Smooth muscle cell (in vitro differentiated cells): ENCODE results near the gene BIRC6. TPM values are rescaled to one million over a fixed set of nuclear protein-coding genes. Genes with fewer than 3 reads are reported as not detected.

Experiments
- DNase-seq: peaks from one replicate; lab custom pipeline; 2025; ENCODE audit not compliant: unreplicated experiment; lab: John Stamatoyannopoulos, UW
- H2AFZ ChIP-seq: fragments of 200-600 bp; sonication (generic); 2 replicates; pipeline ENCODE4 v1.6.0; 2016; ENCODE audit warnings: antibody characterized with exemption, low read depth, mild to moderate bottlenecking
- H3F3A ChIP-seq: fragments of 200-600 bp; sonication (generic); 2 replicates; pipeline ENCODE4 v1.6.0; 2017; ENCODE audit warnings: antibody characterized with exemption, low read depth
- H3K27ac ChIP-seq: fragments of 200-600 bp; sonication (generic); 2 replicates; pipeline ENCODE4 v1.5.1; 2016; ENCODE audit warnings: low read depth, mild to moderate bottlenecking
- H3K27me3 ChIP-seq: fragments of 200-600 bp; sonication (generic); 2 replicates; pipeline ENCODE4 v1.6.1; 2016; ENCODE audit warnings: low read depth, mild to moderate bottlenecking
- H3K36me3 ChIP-seq: fragments of 200-600 bp; sonication (generic); 2 replicates; pipeline ENCODE4 v1.5.1; 2016; ENCODE audit warnings: low read depth
- H3K4me1 ChIP-seq: fragments of 200-600 bp; sonication (generic); 2 replicates; pipeline ENCODE4 v1.5.1; 2016; ENCODE audit warnings: low read depth
- H3K4me2 ChIP-seq: fragments of 200-600 bp; sonication (generic); 2 replicates; pipeline ENCODE4 v1.6.0; 2016; ENCODE audit warnings: mild to moderate bottlenecking
- H3K4me3 ChIP-seq: fragments of 200-600 bp; sonication (generic); 2 replicates; pipeline ENCODE4 v1.5.1; 2016; ENCODE audit warnings: mild to moderate bottlenecking
- H3K79me2 ChIP-seq: fragments of 200-600 bp; sonication (generic); 2 replicates; pipeline ENCODE4 v1.6.0; 2016; ENCODE audit warnings: low read depth, mild to moderate bottlenecking
- H3K9ac ChIP-seq: fragments of 200-600 bp; sonication (generic); 2 replicates; pipeline ENCODE4 v1.6.0; 2016; ENCODE audit warnings: low read depth
- H3K9me3 ChIP-seq: fragments of 200-600 bp; sonication (generic); replicated peaks from 2 replicates; pipeline ENCODE4 v1.5.1; 2016; ENCODE audit warnings: low read depth
- H4K20me1 ChIP-seq: fragments of 200-600 bp; sonication (generic); 2 replicates; pipeline ENCODE4 v1.6.0; 2016; ENCODE audit warnings: low read depth
- WGBS: methylation state at CpG from one replicate; pipeline ENCODE4 v1.1.7; 2016; ENCODE audit warnings: low lambda C conversion rate; 5-methylcytosine and 5-hydroxymethylcytosine counted together
- polyA plus RNA-seq: library from polyadenylated mRNA; unstranded; fragments of >200 nt; fragmentation: Nextera tagmentation; extraction: Ambion mirVana; gene quantifications from 2 replicates; pipeline ENCODE4 v1.2.1, GENCODE V29; 2016
- total RNA-seq: library from RNA; depleted of rRNA; stranded (reverse); fragments of >200 nt; gene quantifications from 2 replicates; pipeline ENCODE4 v1.2.3, GENCODE V29; 2014
- TF ChIP-seq, protein P1 (sequence below): fragments of 200-600 bp; sonication (generic); IDR thresholded peaks from 2 replicates; pipeline ENCODE4 v1.5.1; 2017; ENCODE audit warnings: borderline replicate concordance, mild to moderate bottlenecking, antibody characterized with exemption; ENCODE audit not compliant: insufficient read depth, poor library complexity, severe bottlenecking

The BIRC6 gene
- total and polyA plus RNA-seq, 2 experiments from 2014 or later: 12.4 to 79.8 TPM

- Histone ChIP-seq H3K4me1 (no peaks in the 10 kb centered on the region), H3K36me3 (peaks cover 4% of the 10 kb centered on the region), H3K4me2 (no peak overlapping the region), H3K9ac (no peak overlapping the region), H3K4me3 (no peak overlapping the region), H3K9me3 (no peaks in the 10 kb centered on the region), H3K27me3 (no peaks in the 10 kb centered on the region), H3K27ac (no peak overlapping the region), H4K20me1 (no peaks in the 10 kb centered on the region), H3K79me2 (no peaks in the 10 kb centered on the region), H2AFZ (no peak overlapping the region), H3F3A (peaks cover 7% of the 10 kb centered on the region)
- 95% methylated on average over 2 of the region's 2 CpGs for WGBS
- TF ChIP-seq, protein P1, sequence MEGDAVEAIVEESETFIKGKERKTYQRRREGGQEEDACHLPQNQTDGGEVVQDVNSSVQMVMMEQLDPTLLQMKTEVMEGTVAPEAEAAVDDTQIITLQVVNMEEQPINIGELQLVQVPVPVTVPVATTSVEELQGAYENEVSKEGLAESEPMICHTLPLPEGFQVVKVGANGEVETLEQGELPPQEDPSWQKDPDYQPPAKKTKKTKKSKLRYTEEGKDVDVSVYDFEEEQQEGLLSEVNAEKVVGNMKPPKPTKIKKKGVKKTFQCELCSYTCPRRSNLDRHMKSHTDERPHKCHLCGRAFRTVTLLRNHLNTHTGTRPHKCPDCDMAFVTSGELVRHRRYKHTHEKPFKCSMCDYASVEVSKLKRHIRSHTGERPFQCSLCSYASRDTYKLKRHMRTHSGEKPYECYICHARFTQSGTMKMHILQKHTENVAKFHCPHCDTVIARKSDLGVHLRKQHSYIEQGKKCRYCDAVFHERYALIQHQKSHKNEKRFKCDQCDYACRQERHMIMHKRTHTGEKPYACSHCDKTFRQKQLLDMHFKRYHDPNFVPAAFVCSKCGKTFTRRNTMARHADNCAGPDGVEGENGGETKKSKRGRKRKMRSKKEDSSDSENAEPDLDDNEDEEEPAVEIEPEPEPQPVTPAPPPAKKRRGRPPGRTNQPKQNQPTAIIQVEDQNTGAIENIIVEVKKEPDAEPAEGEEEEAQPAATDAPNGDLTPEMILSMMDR: no peak
- DNase-seq: no peak
Observed at GRCh38 chr2:32622570-32623310, 265.9 kb downstream of the BIRC6 start.

GRCh38 chr2:32623311-32623706, 266.5 kb downstream of the BIRC6 start:
- Histone ChIP-seq H3K9ac (no peak overlapping the region), H3K36me3 (peaks cover 4% of the 10 kb centered on the region), H4K20me1 (no peaks in the 10 kb centered on the region), H3K9me3 (no peaks in the 10 kb centered on the region), H3K27me3 (no peaks in the 10 kb centered on the region), H3K27ac (no peak overlapping the region), H2AFZ (no peak overlapping the region), H3K4me3 (no peak overlapping the region), H3K79me2 (no peaks in the 10 kb centered on the region), H3F3A (peaks cover 7% of the 10 kb centered on the region), H3K4me1 (no peaks in the 10 kb centered on the region), H3K4me2 (no peak overlapping the region)
- TF ChIP-seq, protein P1: no peak
- 96% methylated on average over 6 of the region's 6 CpGs for WGBS
- DNase-seq: no peak

- H3K36me3 ChIP-seq: no peaks in the 10 kb centered on the region
- H4K20me1 ChIP-seq: no peaks in the 10 kb centered on the region
- H3K4me1 ChIP-seq: no peaks in the 10 kb centered on the region
- no peak overlapping the region for H3K4me2 ChIP-seq
- H3K79me2 ChIP-seq: no peaks in the 10 kb centered on the region
- no peaks in the 10 kb centered on the region for H3K27me3 ChIP-seq
- H3K4me3 ChIP-seq: no peak overlapping the region
- no peak overlapping the region for H2AFZ ChIP-seq
- H3K27ac ChIP-seq: no peak overlapping the region
- no peak for DNase-seq
- H3K9me3 ChIP-seq: no peaks in the 10 kb centered on the region
- H3K9ac ChIP-seq: no peak overlapping the region
- TF ChIP-seq, protein P1: no peak
- WGBS: 93% methylated on average over 3 of the region's 3 CpGs
- H3F3A ChIP-seq: peaks cover 7% of the 10 kb centered on the region
Observed at GRCh38 chr2:32624812-32625211, 268.0 kb downstream of the BIRC6 start.

DNA sequence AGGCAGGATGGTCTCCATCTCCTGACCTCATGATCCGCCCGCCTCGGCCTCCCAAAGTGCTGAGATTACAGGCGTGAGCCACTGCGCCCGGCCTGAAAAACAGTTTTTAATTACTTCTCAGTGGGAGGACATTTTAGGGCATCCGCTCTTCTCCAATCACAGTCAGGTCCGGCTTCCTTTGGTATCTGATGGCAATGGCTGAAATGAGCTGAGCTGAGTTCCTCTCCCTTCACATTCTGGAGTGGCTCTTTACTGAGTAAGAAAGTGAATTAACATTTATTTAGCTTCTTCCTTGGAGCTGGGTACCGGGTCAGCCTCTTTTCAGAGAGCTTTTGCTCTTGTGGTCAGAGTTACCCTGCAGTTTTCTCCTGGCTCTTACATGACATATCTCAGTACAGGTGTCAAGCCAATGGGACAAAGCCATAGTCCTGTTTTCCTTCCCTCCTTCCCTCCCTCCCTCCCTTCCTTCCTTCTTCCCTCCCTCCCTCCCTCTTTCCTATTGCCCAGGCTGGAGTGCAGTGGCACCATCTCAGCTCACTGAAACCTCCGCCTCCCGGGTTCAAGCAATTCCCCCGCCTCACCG, 269.9 kb downstream of the BIRC6 start:
- H3K79me2 ChIP-seq: no peaks in the 10 kb centered on the region
- no peaks in the 10 kb centered on the region for H3K4me1 ChIP-seq
- TF ChIP-seq, protein P1: no peak
- no peak for DNase-seq
- H4K20me1 ChIP-seq: no peaks in the 10 kb centered on the region
- no peaks in the 10 kb centered on the region for H3K9me3 ChIP-seq
- H3K4me3 ChIP-seq: peak overlapping the region; percentile 83
- no peak overlapping the region for H3K9ac ChIP-seq
- peaks cover 5% of the 10 kb centered on the region for H3F3A ChIP-seq
- WGBS: 52% methylated on average over 11 of the region's 13 CpGs
- no peak overlapping the region for H3K27ac ChIP-seq
- H2AFZ ChIP-seq: no peak overlapping the region
- H3K36me3 ChIP-seq: no peaks in the 10 kb centered on the region
- peak overlapping the region; percentile 93 for H3K4me2 ChIP-seq
- no peaks in the 10 kb centered on the region for H3K27me3 ChIP-seq
